ENCODE results near the gene PCDHGA1.
"Not testable (repeated sequence)": the region's sequence is repeated elsewhere in the genome, so short reads cannot be mapped to it uniquely, and the experiment has no call there.

The PCDHGA1 gene

DNA sequence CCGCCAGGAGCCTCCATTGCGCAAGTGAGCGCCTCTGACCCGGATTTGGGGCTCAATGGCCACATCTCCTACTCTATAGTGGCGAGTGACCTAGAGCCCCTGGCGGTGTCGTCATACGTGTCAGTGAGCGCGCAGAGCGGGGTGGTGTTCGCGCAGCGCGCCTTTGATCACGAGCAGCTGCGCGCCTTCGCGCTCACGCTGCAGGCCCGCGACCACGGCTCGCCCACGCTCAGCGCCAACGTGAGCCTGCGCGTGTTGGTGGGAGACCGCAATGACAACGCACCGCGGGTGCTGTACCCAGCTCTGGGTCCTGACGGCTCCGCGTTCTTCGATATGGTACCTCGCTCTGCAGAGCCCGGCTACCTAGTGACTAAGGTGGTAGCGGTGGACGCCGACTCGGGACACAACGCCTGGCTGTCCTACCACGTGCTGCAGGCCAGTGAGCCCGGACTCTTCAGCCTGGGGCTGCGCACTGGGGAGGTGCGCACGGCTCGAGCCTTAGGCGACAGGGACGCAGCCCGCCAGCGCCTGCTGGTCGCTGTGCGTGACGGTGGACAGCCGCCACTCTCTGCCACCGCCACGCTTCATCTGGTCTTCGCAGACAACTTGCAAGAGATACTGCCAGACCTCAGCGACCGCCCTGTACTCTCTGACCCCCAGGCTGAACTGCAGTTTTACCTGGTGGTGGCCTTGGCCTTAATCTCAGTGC is 79.4 kb downstream of the PCDHGA1 start:
- DNase-seq (ENCODE audit: extremely low read depth in 1 of 2, low read depth in 1 of 2): no peak

DNA sequence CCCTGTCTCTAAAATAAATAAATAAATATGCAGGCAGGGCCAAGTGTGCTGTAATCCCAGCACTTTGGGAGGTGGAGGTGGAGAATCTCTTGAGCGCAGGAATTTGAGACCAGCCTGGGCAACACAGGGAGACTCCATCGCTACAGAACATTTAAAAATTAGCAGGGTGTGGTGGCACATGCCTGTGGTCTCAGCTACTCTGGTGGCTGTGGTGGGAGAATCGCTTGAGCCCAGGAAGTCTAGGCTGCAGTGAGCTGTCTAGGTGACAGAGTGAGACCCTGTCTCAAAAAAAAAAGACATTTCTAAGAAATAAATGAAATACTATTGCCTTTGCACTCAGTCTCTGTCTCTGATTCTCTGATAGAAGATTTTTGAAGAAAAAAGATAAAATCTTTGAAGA is 81.3 kb downstream of the PCDHGA1 start:
- DNase-seq (ENCODE audit: extremely low read depth in 1 of 2, low read depth in 1 of 2): no peak

- peak in 1 of 2 donors; percentile 25 for DNase-seq (ENCODE audit: extremely low read depth in 1 of 2, low read depth in 1 of 2)
These were observed 82.7 kb downstream of the PCDHGA1 start, which contains the start of gene PCDHGA10 for GRCh38 chr5:141412854-141413539. TSS of gene PCDHGA10 (plus strand) at chr5:141412987. CDS start at chr5:141413176, 189 bp downstream.

DNA sequence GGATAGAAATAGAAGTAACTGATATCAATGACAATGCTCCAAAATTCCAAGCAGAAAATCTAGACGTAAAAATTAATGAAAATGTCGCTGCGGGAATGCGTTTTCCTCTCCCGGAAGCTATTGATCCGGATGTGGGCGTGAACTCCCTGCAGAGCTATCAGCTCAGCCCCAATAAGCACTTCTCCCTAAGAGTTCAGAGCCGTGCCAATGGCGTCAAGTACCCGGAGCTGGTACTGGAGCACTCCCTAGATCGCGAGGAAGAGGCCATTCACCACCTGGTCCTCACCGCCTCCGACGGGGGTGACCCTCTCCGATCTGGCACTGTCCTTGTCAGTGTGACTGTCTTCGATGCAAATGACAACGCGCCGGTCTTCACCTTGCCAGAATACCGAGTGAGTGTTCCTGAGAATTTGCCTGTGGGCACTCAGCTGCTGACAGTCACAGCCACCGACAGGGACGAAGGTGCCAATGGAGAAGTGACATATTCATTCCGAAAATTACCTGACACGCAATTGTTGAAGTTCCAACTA is 83.3 kb downstream of the PCDHGA1 start:
- no peak for DNase-seq (ENCODE audit: extremely low read depth in 1 of 2, low read depth in 1 of 2)

GRCh38 chr5:141414548-141415274 is 84.4 kb downstream of the PCDHGA1 start:
- DNase-seq (ENCODE audit: extremely low read depth in 1 of 2, low read depth in 1 of 2): not testable (repeated sequence)

DNA sequence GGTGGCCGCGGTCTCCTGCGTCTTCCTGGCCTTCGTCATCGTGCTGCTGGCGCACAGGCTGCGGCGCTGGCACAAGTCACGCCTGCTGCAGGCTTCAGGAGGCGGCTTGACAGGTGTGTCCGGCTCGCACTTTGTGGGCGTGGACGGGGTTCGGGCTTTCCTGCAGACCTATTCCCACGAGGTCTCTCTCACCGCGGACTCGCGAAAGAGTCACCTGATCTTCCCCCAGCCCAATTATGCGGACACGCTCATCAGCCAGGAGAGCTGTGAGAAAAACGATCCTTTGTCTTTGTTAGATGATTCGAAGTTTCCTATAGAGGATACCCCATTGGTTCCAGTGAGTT is 84.9 kb downstream of the PCDHGA1 start:
- not testable (repeated sequence) for DNase-seq (ENCODE audit: extremely low read depth in 1 of 2, low read depth in 1 of 2)

GRCh38 chr5:141417494-141418172 is 87.3 kb downstream of the PCDHGA1 start, which contains the start of gene PCDHGB7:
TSS of gene PCDHGB7 (plus strand) at chr5:141417677. CDS start at chr5:141417860, 183 bp downstream.
- DNase-seq (ENCODE audit: extremely low read depth in 1 of 2, low read depth in 1 of 2): peak in 1 of 2 donors; percentile 34

DNA sequence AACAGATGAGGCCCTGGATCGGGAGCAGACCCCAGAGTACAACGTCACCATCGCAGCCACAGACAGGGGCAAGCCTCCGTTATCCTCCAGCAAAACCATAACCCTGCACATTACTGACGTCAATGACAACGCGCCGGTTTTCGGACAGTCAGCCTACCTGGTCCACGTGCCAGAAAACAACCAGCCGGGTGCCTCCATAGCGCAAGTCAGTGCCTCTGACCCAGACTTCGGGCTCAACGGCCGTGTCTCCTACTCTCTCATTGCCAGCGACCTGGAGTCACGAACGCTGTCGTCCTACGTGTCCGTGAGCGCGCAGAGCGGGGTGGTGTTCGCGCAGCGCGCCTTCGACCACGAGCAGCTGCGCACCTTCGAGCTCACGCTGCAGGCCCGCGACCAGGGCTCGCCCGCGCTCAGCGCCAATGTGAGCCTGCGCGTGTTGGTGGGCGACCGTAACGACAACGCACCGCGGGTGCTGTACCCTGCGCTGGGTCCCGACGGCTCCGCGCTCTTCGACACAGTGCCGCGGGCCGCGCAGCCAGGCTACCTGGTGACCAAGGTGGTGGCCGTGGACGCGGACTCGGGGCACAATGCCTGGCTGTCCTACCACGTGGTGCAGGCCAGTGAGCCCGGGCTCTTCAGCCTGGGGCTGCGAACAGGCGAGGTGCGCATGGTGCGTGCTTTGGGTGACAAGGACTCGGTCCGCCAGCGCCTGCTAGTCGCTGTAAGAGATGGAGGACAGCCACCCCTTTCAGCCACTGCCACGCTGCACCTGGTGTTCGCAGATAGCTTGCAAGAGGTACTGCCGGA is 89.0 kb downstream of the PCDHGA1 start:
- DNase-seq (ENCODE audit: extremely low read depth in 1 of 2, low read depth in 1 of 2): no peak

DNA sequence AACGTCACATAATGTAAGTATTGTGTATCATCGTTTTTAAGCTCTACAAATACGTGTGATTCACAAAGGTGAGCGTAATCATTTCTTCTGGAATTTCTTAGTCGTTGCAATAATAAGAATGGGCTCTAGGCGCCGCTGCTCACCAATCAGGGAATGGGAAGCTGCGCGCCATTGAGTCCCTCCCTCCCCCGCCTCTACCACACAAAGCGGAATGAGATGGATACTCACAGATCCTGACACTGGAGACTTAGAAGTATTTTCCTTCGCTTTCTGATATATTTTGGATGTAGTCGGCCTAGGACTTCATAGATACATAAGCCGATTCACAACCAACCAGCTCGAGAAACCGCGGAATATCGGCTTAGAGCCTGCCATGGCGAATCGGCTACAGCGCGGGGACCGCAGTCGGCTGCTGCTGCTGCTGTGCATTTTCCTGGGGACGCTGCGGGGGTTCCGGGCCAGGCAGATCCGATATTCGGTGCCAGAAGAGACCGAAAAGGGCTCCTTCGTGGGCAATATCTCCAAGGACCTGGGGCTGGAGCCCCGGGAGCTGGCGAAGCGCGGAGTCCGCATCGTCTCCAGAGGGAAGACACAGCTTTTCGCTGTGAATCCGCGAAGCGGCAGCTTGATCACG is 90.7 kb downstream of the PCDHGA1 start, which contains the start of gene PCDHGA11:
TSS of gene PCDHGA11 (plus strand) at position 197 of the 634 bp plus-strand sequence. CDS start at position 374, 177 bp downstream.
- peak in 1 of 2 donors; percentile 20 for DNase-seq (ENCODE audit: extremely low read depth in 1 of 2, low read depth in 1 of 2)

GRCh38 chr5:141421489-141421855 is 91.2 kb downstream of the PCDHGA1 start:
- DNase-seq (ENCODE audit: extremely low read depth in 1 of 2, low read depth in 1 of 2): no peak

DNA sequence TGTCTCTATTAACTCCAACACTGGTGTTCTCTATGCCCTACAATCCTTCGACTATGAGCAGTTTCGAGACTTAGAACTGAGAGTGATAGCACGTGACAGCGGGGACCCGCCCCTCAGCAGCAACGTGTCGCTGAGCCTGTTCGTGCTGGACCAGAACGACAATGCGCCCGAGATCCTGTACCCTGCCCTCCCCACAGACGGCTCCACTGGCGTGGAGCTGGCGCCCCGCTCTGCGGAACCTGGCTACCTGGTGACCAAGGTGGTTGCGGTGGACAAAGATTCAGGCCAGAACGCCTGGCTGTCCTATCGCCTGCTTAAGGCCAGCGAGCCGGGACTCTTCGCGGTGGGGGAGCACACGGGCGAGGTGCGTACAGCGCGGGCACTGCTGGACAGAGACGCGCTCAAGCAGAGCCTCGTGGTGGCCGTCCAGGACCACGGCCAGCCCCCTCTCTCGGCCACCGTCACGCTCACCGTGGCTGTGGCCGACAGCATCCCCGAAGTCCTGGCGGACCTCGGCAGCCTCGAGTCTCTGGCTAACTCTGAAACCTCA is 92.5 kb downstream of the PCDHGA1 start:
- no peak for DNase-seq (ENCODE audit: extremely low read depth in 1 of 2, low read depth in 1 of 2)

DNA sequence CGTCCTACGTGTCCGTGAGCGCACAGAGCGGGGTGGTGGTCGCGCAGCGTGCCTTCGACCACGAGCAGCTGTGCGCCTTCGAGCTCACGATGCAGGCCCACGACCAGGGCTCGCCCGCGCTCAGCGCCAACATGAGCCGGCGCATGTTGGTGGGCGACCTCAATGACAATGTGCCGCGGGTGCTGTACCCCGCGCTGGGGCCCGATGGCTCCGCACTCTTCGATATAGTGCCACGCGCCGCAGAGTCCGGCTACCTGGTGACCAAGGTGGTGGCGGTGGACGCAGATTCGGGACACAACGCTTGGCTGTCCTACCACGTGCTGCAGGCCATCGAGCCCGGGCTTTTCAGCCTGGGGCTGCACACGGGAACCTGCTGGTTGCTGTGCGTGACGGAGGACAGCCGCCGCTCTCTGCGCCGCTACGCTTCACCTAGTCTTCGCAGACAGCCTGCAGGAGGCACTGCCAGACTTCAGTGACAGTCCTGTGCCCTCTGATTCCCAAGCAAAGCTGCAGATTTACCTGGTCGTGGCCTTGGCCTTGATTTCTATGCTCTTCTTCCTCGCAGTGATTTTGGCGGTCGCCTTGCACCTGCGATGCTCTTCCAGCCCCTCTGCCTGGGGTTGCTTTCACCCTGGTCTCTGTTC is 97.6 kb downstream of the PCDHGA1 start:
- DNase-seq (ENCODE audit: extremely low read depth in 1 of 2, low read depth in 1 of 2): no peak

DNA sequence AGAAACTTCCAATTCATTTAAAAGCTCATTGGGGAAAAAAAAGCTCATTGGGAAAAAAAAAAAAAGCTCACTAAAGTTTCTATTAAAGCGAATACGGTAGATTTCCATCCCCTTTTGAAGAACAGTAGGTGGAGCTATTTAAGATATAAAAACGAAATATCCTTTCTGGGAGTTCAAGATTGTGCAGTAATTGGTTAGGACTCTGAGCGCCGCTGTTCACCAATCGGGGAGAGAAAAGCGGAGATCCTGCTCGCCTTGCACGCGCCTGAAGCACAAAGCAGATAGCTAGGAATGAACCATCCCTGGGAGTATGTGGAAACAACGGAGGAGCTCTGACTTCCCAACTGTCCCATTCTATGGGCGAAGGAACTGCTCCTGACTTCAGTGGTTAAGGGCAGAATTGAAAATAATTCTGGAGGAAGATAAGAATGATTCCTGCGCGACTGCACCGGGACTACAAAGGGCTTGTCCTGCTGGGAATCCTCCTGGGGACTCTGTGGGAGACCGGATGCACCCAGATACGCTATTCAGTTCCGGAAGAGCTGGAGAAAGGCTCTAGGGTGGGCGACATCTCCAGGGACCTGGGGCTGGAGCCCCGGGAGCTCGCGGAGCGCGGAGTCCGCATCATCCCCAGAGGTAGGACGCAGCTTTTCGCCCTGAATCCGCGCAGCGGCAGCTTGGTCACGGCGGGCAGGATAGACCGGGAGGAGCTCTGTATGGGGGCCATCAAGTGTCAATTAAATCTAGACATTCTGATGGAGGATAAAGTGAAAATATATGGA is 100.2 kb downstream of the PCDHGA1 start, which contains the start of gene PCDHGA12:
TSS of gene PCDHGA12 (plus strand) at position 176 of the 782 bp plus-strand sequence. CDS start at position 429, 253 bp downstream.
- DNase-seq (ENCODE audit: extremely low read depth in 1 of 2, low read depth in 1 of 2): no peak

DNA sequence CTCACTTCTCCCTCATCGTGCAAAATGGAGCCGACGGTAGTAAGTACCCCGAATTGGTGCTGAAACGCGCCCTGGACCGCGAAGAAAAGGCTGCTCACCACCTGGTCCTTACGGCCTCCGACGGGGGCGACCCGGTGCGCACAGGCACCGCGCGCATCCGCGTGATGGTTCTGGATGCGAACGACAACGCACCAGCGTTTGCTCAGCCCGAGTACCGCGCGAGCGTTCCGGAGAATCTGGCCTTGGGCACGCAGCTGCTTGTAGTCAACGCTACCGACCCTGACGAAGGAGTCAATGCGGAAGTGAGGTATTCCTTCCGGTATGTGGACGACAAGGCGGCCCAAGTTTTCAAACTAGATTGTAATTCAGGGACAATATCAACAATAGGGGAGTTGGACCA is 101.0 kb downstream of the PCDHGA1 start:
- DNase-seq (ENCODE audit: extremely low read depth in 1 of 2, low read depth in 1 of 2): no peak

DNA sequence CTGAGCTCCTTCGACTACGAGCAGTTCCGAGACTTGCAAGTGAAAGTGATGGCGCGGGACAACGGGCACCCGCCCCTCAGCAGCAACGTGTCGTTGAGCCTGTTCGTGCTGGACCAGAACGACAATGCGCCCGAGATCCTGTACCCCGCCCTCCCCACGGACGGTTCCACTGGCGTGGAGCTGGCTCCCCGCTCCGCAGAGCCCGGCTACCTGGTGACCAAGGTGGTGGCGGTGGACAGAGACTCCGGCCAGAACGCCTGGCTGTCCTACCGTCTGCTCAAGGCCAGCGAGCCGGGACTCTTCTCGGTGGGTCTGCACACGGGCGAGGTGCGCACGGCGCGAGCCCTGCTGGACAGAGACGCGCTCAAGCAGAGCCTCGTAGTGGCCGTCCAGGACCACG is 102.0 kb downstream of the PCDHGA1 start:
- not testable (repeated sequence) for DNase-seq (ENCODE audit: extremely low read depth in 1 of 2, low read depth in 1 of 2)

DNA sequence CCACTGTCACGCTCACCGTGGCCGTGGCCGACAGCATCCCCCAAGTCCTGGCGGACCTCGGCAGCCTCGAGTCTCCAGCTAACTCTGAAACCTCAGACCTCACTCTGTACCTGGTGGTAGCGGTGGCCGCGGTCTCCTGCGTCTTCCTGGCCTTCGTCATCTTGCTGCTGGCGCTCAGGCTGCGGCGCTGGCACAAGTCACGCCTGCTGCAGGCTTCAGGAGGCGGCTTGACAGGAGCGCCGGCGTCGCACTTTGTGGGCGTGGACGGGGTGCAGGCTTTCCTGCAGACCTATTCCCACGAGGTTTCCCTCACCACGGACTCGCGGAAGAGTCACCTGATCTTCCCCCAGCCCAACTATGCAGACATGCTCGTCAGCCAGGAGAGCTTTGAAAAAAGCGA is 102.4 kb downstream of the PCDHGA1 start:
- not testable (repeated sequence) for DNase-seq (ENCODE audit: extremely low read depth in 1 of 2, low read depth in 1 of 2)

DNA sequence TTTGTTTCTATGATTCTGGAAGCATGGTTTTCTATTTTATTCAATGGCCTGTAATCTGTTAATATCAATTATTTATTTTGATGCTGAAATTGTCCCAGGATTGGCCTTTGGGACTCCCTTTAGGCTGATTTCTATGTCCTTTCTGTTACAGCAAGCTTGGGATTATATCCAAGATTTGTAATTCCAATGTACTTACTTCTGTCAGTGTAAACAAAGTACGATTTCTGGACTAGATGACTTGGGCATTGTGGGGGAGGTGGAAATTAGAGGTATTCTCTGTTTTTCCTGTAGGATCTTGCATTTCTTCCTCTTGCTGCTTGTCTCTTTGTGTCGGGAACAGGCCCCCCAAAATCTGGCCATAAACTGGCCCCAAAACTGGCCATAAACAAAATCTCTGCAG is 103.7 kb downstream of the PCDHGA1 start:
- DNase-seq (ENCODE audit: extremely low read depth in 1 of 2, low read depth in 1 of 2): no peak

DNA sequence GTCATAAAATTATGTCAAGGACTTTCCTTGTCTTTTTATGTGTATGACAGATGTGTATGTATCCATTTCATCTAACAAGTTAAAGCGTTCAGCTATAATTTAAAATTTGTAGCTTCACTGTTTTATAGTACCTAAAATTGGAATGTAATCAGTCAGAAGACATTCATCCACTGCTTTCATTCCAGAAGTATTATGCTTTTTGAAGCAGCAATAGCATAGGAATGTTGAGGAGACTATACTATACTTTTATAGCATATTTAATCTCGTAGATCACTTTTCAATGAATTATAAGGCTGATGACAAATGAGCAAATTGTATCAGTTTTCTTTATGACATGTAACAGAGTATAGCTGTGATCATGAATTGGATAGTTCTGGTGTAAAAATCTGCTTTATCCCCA is 106.9 kb downstream of the PCDHGA1 start:
- DNase-seq (ENCODE audit: extremely low read depth in 1 of 2, low read depth in 1 of 2): no peak

All from stimulated activated CD8-positive, alpha-beta memory T cell treated with anti-CD3 and anti-CD28 coated beads, Interleukin-7, amount 100 ng/mL, for 48 hours (primary cell).